Measurements from ENCODE around the gene HHATL. TPM values are rescaled to one million over a fixed set of nuclear protein-coding genes. Genes with fewer than 3 reads are reported as not detected.

HHATL gene
- total RNA-seq, 6 donors from 2014 or later: 0.71 to 1.6 (median 0.98) TPM; not detected in 2

- ATAC-seq (ENCODE audit: low FRiP score in 2 of 2): no peak
- Histone ChIP-seq H3K4me1 (no peaks in the 10 kb centered on the region), H3K36me3 (no peaks in the 10 kb centered on the region), H3K9me3 (peaks cover 0 to 2% (median 0%) of the 10 kb centered on the region in 4 donors), H3K27ac (no peak overlapping the region), H3K4me3 (no peak overlapping the region), H3K27me3 (no peaks in the 10 kb centered on the region)
- no peak for DNase-seq
- TF ChIP-seq POLR2A (IDR thresholded peaks at IDR 0.05): no peak
- no peak for TF ChIP-seq EP300 (IDR thresholded peaks at IDR 0.05)
- TF ChIP-seq, protein P1, sequence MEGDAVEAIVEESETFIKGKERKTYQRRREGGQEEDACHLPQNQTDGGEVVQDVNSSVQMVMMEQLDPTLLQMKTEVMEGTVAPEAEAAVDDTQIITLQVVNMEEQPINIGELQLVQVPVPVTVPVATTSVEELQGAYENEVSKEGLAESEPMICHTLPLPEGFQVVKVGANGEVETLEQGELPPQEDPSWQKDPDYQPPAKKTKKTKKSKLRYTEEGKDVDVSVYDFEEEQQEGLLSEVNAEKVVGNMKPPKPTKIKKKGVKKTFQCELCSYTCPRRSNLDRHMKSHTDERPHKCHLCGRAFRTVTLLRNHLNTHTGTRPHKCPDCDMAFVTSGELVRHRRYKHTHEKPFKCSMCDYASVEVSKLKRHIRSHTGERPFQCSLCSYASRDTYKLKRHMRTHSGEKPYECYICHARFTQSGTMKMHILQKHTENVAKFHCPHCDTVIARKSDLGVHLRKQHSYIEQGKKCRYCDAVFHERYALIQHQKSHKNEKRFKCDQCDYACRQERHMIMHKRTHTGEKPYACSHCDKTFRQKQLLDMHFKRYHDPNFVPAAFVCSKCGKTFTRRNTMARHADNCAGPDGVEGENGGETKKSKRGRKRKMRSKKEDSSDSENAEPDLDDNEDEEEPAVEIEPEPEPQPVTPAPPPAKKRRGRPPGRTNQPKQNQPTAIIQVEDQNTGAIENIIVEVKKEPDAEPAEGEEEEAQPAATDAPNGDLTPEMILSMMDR (IDR thresholded peaks at IDR 0.05): no peak
- TF ChIP-seq POLR2AphosphoS5 (IDR thresholded peaks at IDR 0.05): no peak
- WGBS, 2 donors: 59 to 73% methylated on average over 4 of the region's 4 CpGs
Measured at GRCh38 chr3:42720126-42720525, 17.5 kb upstream of the HHATL start.

DNA sequence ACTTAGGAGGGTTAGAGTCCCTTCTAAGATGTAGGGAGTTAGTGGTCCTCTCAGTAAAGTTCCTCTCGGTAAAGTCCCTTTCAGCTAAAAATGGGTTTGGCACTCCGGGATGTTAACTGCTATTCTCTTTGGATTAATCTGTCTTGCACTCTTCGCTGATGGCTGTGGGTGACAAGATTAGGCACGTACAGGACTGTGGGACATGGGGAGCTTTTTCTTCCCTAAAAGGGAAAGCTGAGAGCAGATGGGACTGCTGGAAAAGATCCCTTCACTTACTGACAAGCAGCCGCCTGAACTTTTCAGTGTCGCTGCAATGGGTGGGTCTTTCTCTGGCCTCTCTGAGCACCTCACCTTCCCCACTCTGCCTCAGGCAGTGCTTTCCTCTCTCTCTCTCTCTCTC is 16.4 kb upstream of the HHATL start:
- Histone ChIP-seq H3K9me3 (peaks cover 0 to 2% (median 0%) of the 10 kb centered on the region in 4 donors), H3K27me3 (no peaks in the 10 kb centered on the region), H3K4me3 (no peak overlapping the region), H3K4me1 (no peaks in the 10 kb centered on the region), H3K36me3 (no peaks in the 10 kb centered on the region), H3K27ac (no peak overlapping the region)
- DNase-seq: no peak
- WGBS, 2 donors: 71 to 78% methylated on average over 6 of the region's 6 CpGs
- no peak for ATAC-seq (ENCODE audit: low FRiP score in 2 of 2)
- no peak for TF ChIP-seq POLR2A (IDR thresholded peaks at IDR 0.05)
- TF ChIP-seq EP300 (IDR thresholded peaks at IDR 0.05): no peak
- TF ChIP-seq, protein P1 (IDR thresholded peaks at IDR 0.05): no peak
- no peak for TF ChIP-seq POLR2AphosphoS5 (IDR thresholded peaks at IDR 0.05)

DNA sequence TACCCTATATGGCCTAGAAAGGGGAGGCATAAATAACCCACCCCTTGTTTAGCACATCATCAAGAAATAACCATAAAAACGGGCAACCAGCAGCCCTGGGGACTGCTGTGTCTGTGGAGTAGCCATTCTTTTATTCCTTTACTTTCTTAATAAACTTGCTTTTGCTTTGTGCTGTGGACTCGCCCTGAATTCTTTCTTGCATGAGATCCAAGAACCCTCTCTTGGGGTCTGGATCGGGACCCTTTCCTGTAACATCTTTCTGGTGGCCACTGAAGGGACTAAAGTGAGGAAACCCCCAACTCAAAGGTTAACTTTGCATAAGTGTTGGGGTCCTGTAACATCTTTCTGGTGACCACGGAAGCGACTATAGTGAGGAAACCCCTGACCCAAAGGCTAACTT is 15.7 kb upstream of the HHATL start:
- Histone ChIP-seq H3K4me3 (no peak overlapping the region), H3K36me3 (no peaks in the 10 kb centered on the region), H3K27ac (no peak overlapping the region), H3K9me3 (peaks cover 0 to 2% (median 0%) of the 10 kb centered on the region in 4 donors), H3K27me3 (no peaks in the 10 kb centered on the region), H3K4me1 (no peaks in the 10 kb centered on the region)
- 83 to 85% methylated on average over 5 of the region's 5 CpGs for whole genome bisulfite sequencing, 2 donors
- peak in 1 of 2 donors; percentile 5 for DNase-seq
- TF ChIP-seq, protein P1 (IDR thresholded peaks at IDR 0.05): no peak
- TF ChIP-seq POLR2AphosphoS5 (IDR thresholded peaks at IDR 0.05): no peak
- TF ChIP-seq EP300 (IDR thresholded peaks at IDR 0.05): no peak
- TF ChIP-seq POLR2A (IDR thresholded peaks at IDR 0.05): no peak
- ATAC-seq (ENCODE audit: low FRiP score in 2 of 2): no peak

DNA sequence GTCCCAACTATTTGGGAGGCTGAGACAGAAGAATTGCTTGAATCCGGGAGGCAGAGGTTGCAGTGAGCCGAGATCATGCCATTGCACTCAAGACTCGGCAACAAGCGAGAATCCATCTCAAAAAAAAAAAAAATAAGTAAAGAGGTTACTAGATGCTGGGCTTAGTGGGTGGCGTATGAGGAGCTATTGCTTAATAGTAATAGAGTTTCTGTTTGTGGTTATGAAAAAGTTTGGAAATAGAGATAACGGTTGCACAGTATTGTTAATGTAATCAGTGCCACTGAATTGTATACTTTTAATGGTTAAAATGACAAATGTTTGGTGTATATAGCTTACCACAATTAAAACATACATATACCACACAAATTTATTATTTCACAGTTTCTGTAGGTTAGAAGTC is 14.7 kb upstream of the HHATL start:
- TF ChIP-seq, protein P1 (IDR thresholded peaks at IDR 0.05): no peak
- TF ChIP-seq POLR2AphosphoS5 (IDR thresholded peaks at IDR 0.05) (no peak), POLR2A (IDR thresholded peaks at IDR 0.05) (no peak), EP300 (IDR thresholded peaks at IDR 0.05) (no peak)
- ATAC-seq (ENCODE audit: low FRiP score in 2 of 2) (no peak), DNase-seq (no peak)
- H3K36me3 ChIP-seq: no peaks in the 10 kb centered on the region
- WGBS, 2 donors: 71 to 75% methylated on average over 6 of the region's 6 CpGs
- H3K4me1 ChIP-seq: no peaks in the 10 kb centered on the region
- H3K9me3 ChIP-seq: peaks cover 0 to 2% (median 0%) of the 10 kb centered on the region in 4 donors
- no peaks in the 10 kb centered on the region for H3K27me3 ChIP-seq
- H3K27ac ChIP-seq: no peak overlapping the region
- H3K4me3 ChIP-seq: no peak overlapping the region

GRCh38 chr3:42714171-42714852 is 11.7 kb upstream of the HHATL start:
- TF ChIP-seq POLR2A (IDR thresholded peaks at IDR 0.05) (no peak), EP300 (IDR thresholded peaks at IDR 0.05) (no peak), POLR2AphosphoS5 (IDR thresholded peaks at IDR 0.05) (no peak)
- TF ChIP-seq, protein P1 (IDR thresholded peaks at IDR 0.05): no peak
- no peaks in the 10 kb centered on the region for H3K36me3 ChIP-seq
- no peak overlapping the region for H3K27ac ChIP-seq
- DNase-seq (no peak), ATAC-seq (ENCODE audit: low FRiP score in 2 of 2) (no peak)
- 82 to 85% methylated on average over 4 of the region's 4 CpGs for WGBS, 2 donors
- H3K9me3 ChIP-seq: no peaks in the 10 kb centered on the region
- no peaks in the 10 kb centered on the region for H3K4me1 ChIP-seq
- H3K4me3 ChIP-seq: no peak overlapping the region
- H3K27me3 ChIP-seq: no peaks in the 10 kb centered on the region
